Thoracic aorta (tissue), 2 donors: Measurements from ENCODE around the gene CNKSR3. TPM values are rescaled to one million over a fixed set of nuclear protein-coding genes. Genes with fewer than 3 reads are reported as not detected.

Experiments
- ATAC-seq: fragments of 150-250 bp; one replicate; pipeline ENCODE4 v1.8.0; 2017; ENCODE audit warnings: low read depth; ENCODE audit not compliant: insufficient number of reproducible peaks, low FRiP score
- DNase-seq: peaks from one replicate; pipeline ENCODE4 v3.0.0-alpha.2; 2020; ENCODE audit warnings: low spot score
- H3K27ac ChIP-seq, 2 donors: fragments of 200-600 bp; sonication (generic); 1 replicate in 1 of 2; 2 replicates in 1 of 2; pipeline ENCODE4 v1.5.1; 2016; ENCODE audit warnings: mild to moderate bottlenecking in 2 of 2, moderate library complexity in 2 of 2
- H3K27me3 ChIP-seq: fragments of 200-600 bp; sonication (generic); replicated peaks from 2 replicates; pipeline ENCODE4 v1.6.0; 2016; ENCODE audit warnings: mild to moderate bottlenecking; ENCODE audit not compliant: insufficient read depth
- H3K36me3 ChIP-seq: fragments of 200-600 bp; sonication (generic); one replicate; pipeline ENCODE4 v1.5.1; 2016
- H3K4me1 ChIP-seq, 2 donors: fragments of 200-600 bp; sonication (generic); 1 replicate in 1 of 2; 2 replicates in 1 of 2; pipeline versions ENCODE4 v1.5.1 to v1.6.0; 2016; ENCODE audit warnings: low read depth in 2 of 2, mild to moderate bottlenecking in 1 of 2; ENCODE audit not compliant: control insufficient read depth in 1 of 2
- H3K4me3 ChIP-seq: fragments of 200-600 bp; sonication (generic); 2 replicates; pipeline ENCODE4 v1.5.1; 2016; ENCODE audit warnings: mild to moderate bottlenecking
- H3K9me3 ChIP-seq: fragments of 200-600 bp; sonication (generic); 2 replicates; pipeline ENCODE4 v1.5.1; 2016
- total RNA-seq, 2 donors: library from RNA; depleted of rRNA; stranded (reverse); fragments of >200 nt; gene quantifications; one replicate each; pipeline versions ENCODE4 v1.1.0 to v1.2.3, GENCODE V29; 2016
- TF ChIP-seq, protein P1 (sequence below): fragments of 200-600 bp; sonication (generic); IDR thresholded peaks from one replicate; pipeline ENCODE4 v1.5.1; 2019; ENCODE audit warnings: antibody characterized with exemption

CNKSR3 gene
- total RNA-seq, 2 donors from 2014 or later, result 20.2 to 22.9 TPM

DNA sequence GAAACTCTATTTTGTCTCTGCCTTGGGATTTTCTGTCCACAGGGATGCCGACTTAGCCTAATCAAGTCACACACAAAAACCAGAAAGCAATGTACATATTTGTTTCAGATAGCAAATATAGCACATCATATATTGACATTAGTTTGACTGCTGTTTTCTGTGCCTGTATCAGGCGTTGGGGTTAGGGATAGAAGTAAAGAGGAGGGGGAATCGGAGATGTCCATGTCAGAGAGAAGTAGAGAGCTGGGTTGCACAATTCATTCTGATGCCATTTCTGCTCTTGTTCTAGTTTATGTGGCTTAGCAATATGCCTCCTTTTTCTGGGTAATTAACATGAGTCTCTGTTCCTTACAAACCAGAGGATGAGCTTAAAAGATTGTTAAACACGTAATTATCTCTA, 139.2 kb downstream of the CNKSR3 start:
- TF ChIP-seq, protein P1, sequence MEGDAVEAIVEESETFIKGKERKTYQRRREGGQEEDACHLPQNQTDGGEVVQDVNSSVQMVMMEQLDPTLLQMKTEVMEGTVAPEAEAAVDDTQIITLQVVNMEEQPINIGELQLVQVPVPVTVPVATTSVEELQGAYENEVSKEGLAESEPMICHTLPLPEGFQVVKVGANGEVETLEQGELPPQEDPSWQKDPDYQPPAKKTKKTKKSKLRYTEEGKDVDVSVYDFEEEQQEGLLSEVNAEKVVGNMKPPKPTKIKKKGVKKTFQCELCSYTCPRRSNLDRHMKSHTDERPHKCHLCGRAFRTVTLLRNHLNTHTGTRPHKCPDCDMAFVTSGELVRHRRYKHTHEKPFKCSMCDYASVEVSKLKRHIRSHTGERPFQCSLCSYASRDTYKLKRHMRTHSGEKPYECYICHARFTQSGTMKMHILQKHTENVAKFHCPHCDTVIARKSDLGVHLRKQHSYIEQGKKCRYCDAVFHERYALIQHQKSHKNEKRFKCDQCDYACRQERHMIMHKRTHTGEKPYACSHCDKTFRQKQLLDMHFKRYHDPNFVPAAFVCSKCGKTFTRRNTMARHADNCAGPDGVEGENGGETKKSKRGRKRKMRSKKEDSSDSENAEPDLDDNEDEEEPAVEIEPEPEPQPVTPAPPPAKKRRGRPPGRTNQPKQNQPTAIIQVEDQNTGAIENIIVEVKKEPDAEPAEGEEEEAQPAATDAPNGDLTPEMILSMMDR, result no peak
- no peak overlapping the region for H3K4me3 ChIP-seq
- no peak for DNase-seq
- no peak overlapping the region for H3K27ac ChIP-seq
- H3K9me3 ChIP-seq, result no peaks in the 10 kb centered on the region
- peaks cover 0 to 9% of the 10 kb centered on the region in 2 donors for H3K4me1 ChIP-seq
- no peaks in the 10 kb centered on the region for H3K27me3 ChIP-seq
- no peaks in the 10 kb centered on the region for H3K36me3 ChIP-seq
- no peak for ATAC-seq

DNA sequence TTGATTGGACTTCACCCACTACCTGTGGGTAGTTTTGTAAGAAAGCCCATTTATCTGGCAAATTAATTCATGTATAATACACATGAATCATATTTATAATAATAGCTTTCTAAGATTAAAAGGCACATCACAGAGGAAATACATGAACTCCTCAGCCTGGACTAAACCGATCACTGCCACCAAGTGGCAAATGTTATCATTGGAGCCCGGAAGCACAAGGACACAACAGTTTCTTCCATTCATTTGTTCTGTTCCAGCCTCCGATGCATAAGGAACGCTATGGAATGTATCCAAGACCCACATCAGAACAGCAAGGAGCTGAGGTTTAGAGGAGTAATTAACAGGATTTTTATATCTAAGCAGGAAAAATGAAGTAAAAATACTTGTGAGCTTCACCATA, 139.9 kb downstream of the CNKSR3 start:
- no peaks in the 10 kb centered on the region for H3K36me3 ChIP-seq
- H3K9me3 ChIP-seq, result no peaks in the 10 kb centered on the region
- ATAC-seq, result no peak
- H3K27me3 ChIP-seq, result no peaks in the 10 kb centered on the region
- no peak overlapping the region for H3K4me3 ChIP-seq
- peaks cover 0 to 9% of the 10 kb centered on the region in 2 donors for H3K4me1 ChIP-seq
- TF ChIP-seq, protein P1, result no peak
- H3K27ac ChIP-seq, result no peak overlapping the region
- DNase-seq, result no peak

DNA sequence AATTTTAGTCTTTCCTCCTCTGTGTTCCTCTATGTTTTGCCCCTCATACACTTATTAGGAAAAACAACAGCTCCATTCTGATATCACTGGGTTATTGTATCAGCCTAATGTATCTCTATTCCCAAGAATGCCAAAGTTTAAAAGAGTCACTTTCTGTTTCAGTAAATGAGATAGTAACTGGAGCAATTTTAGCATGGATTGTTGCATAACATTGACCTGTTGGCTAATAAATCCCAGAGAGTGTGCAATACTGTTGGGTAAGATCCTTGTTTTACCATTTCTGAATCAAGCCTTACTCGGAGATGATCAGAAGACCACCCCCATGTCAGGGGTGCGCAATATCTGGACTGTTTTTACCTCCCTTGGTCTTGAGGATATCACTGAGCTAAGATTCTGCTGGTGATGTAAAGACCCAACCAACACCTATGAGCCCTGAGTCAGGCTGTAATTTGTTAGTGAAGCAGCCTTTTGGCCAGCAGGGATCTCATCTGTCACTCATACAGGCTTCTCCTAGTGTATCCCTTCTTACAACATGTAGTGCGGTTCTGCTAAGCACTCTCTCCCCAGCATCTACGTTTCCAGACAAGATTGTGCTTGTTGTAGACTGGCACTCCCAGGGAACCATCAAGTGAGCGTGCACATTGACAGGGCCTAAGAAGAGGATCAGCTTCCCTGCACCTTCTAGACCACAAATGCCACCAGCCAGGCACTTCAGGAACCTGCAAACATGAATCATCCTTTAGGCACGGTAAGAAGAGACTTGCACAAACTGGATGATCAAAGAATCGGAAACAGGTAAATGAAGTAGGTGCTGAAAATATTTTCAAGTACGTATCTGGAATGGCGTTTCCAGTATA, 142.4 kb downstream of the CNKSR3 start:
- Histone ChIP-seq H3K36me3 (no peaks in the 10 kb centered on the region), H3K9me3 (no peaks in the 10 kb centered on the region), H3K4me1 (peaks cover 0 to 9% of the 10 kb centered on the region in 2 donors), H3K27me3 (no peaks in the 10 kb centered on the region), H3K4me3 (no peak overlapping the region), H3K27ac (no peak overlapping the region)
- no peak for ATAC-seq
- TF ChIP-seq, protein P1, result no peak
- no peak for DNase-seq

DNA sequence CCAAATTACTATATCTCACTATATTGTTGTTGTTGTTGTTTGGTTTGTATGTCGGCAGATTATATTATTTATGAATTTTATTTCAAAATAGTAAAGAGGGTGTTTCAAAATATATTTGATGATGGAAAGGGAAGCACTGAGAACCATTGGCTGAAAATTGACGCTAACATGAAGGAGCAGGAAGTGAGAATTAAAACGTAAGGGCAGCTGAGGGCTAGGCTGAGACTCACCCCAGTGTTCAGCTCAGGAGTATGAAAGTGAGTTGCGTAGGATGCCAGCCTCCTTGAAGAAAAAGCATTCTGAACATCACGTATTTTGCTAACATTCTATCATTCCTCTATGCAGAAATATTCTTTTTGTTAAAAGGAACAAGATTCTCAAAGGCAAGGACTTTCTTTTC, 143.1 kb downstream of the CNKSR3 start:
- Histone ChIP-seq H3K4me1 (peaks cover 0 to 9% of the 10 kb centered on the region in 2 donors), H3K27ac (no peak overlapping the region), H3K4me3 (no peak overlapping the region), H3K27me3 (no peaks in the 10 kb centered on the region), H3K36me3 (no peaks in the 10 kb centered on the region), H3K9me3 (no peaks in the 10 kb centered on the region)
- ATAC-seq (no peak), DNase-seq (no peak)
- TF ChIP-seq, protein P1, result no peak

DNA sequence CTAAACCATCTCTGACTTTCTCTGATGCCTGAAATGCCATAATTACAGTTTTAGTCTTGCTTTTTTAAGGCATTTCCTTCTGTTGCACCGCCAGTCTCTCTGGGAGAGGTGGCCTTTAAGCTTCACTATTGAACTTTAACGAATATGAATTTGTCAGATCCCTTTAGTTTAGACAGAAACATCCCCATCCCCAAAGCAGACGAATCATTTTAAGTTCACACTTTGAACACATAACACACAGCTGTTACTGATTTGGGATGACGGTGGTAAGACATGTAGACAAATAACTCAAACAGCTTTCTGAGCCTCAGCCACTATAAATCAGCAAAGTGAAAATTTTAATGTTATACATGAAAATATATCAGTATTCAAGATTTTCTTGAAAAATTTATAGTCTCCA, 146.7 kb downstream of the CNKSR3 start:
- ATAC-seq (no peak), DNase-seq (no peak)
- H3K27me3 ChIP-seq, result no peaks in the 10 kb centered on the region
- no peak overlapping the region for H3K4me3 ChIP-seq
- H3K4me1 ChIP-seq, result no peaks in the 10 kb centered on the region
- no peak overlapping the region for H3K27ac ChIP-seq
- TF ChIP-seq, protein P1, result no peak
- no peaks in the 10 kb centered on the region for H3K36me3 ChIP-seq
- H3K9me3 ChIP-seq, result no peaks in the 10 kb centered on the region
